Esophagus (tissue), 2 donors: ENCODE data around the gene C5AR1. TPM values are rescaled to one million over a fixed set of nuclear protein-coding genes. Genes with fewer than 3 reads are reported as not detected.
"Not testable (repeated sequence)": the region's sequence is repeated elsewhere in the genome, so short reads cannot be mapped to it uniquely, and the experiment has no call there.

ENCODE experiments used
- H3K27ac ChIP-seq, 2 donors: one replicate each; pipeline ENCODE4 v1.5.1; 2013; ENCODE audit warnings: low read depth in 2 of 2, mild to moderate bottlenecking in 2 of 2, inconsistent platforms in 1 of 2, low read length in 1 of 2, moderate library complexity in 1 of 2
- H3K27me3 ChIP-seq, 2 donors: one replicate each; pipeline ENCODE4 v1.6.1; 2013; ENCODE audit warnings: low read length in 2 of 2, control low read depth in 1 of 2, mild to moderate bottlenecking in 1 of 2; ENCODE audit not compliant: insufficient read depth in 2 of 2, control insufficient read depth in 1 of 2
- H3K36me3 ChIP-seq, 2 donors: one replicate each; pipeline ENCODE4 v1.6.1; 2013; ENCODE audit warnings: low read length in 1 of 2; ENCODE audit not compliant: control insufficient read depth in 2 of 2, insufficient read depth in 2 of 2
- H3K4me1 ChIP-seq, 2 donors: one replicate each; pipeline ENCODE4 v1.6.1; 2013; ENCODE audit warnings: low read length in 1 of 2; ENCODE audit not compliant: control insufficient read depth in 2 of 2, insufficient read depth in 2 of 2
- H3K4me3 ChIP-seq, 2 donors: one replicate each; pipeline ENCODE4 v1.5.1; 2013; ENCODE audit warnings: low read length in 2 of 2, mild to moderate bottlenecking in 2 of 2, low read depth in 1 of 2, moderate library complexity in 1 of 2
- H3K9me3 ChIP-seq, 2 donors: one replicate each; pipeline ENCODE4 v1.6.1; 2013; ENCODE audit warnings: mild to moderate bottlenecking in 2 of 2, low read depth in 1 of 2, low read length in 1 of 2, moderate library complexity in 1 of 2; ENCODE audit not compliant: control insufficient read depth in 2 of 2, insufficient read depth in 1 of 2
- WGBS, 2 donors: extraction: QIAGEN DNeasy Blood & Tissue Kit; methylation state at CpG; one replicate each; pipeline ENCODE4 v1.1.7; 2013; 5-methylcytosine and 5-hydroxymethylcytosine counted together
- polyA plus RNA-seq, 2 donors: library from polyadenylated mRNA; stranded (reverse); fragments of 200-250 nt; gene quantifications; one replicate each; pipeline ENCODE4 v1.2.3, GENCODE V29; 2013
- donor health status: healthy with polysubstance abuse.
- donor health status: Bipolar disorder and iron deficiency.

The C5AR1 gene
- polyA plus RNA-seq, 2 donors = 0.71 to 0.96 TPM

DNA sequence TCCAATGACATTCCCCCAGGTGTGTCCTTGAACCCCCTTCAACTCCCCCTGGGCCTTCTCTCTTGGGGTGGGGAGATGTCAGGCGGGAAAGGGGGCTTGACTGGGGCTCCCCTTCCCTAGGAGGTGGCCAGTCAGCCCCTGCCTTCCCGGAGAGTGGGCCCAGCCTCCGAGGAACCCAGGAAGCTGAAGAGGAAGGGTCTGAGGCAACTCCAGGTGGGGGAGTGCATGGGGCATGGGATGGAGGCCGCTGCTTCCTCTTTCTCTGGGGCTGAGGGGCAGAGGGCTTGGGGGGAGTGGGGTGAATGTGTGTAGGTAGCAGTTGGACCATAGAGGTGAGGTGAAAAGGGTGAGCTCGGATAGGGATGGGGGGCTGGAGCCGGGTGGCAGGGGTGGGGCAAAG is 37.7 kb upstream of the C5AR1 start:
- Histone ChIP-seq H3K27me3 (no peaks in the 10 kb centered on the region), H3K4me1 (peaks cover 4 to 7% of the 10 kb centered on the region in 2 donors), H3K9me3 (no peaks in the 10 kb centered on the region), H3K36me3 (peaks cover 7 to 25% of the 10 kb centered on the region in 2 donors), H3K27ac (no peak overlapping the region), H3K4me3 (no peak overlapping the region)
- 65 to 73% methylated on average over 6 of the region's 6 CpGs for WGBS, 2 donors

DNA sequence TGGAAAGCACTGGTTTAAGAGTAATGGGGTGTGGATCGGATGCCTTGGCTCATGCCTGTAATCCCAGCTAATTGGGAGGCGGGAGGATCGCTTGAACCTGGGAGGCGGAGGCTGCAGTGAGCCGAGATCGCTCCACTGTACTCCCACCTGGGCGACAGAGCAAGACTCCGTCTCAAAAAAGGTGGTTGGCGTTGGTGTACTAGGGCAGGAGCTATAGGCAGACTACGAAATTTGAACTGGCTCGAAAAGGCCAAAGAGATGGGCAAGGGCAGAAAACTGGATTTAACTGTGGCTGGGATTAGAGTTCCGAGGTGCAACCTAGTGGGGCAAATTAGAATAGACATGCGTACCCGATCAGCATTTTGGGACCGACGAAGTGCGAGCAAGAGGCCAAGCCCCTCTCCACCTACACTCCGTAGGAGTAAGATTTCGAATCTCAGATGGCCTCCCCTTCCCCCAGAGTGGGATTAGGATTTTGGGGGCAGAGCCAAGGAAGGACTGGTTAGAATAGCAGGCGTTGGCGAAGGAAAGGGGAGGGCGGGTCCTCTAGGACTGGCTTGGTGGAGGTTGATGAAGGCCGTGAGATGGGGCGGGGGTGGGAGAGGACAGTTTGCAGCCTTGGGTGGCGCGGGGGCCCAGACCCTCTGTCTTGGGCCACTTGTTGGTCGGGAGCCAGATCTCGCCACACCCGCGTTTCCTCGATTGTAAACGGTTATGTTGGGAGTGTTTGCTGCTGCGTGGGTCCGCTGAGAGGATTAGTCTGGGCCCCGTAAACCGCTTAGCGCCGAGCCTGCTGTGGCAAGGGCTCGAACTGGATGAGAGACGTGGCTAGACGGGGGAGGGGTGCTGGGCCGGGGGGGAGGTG is 37.0 kb upstream of the C5AR1 start:
- Histone ChIP-seq H3K27ac (peak overlapping the region; percentile 96 to 100), H3K4me1 (peaks cover 4 to 7% of the 10 kb centered on the region in 2 donors), H3K9me3 (no peaks in the 10 kb centered on the region), H3K27me3 (no peaks in the 10 kb centered on the region), H3K36me3 (peaks cover 2 to 19% of the 10 kb centered on the region in 2 donors), H3K4me3 (peak overlapping the region; percentile 59 to 65)
- 26 to 33% methylated on average over 35 to 42 of the region's 42 CpGs for WGBS, 2 donors

DNA sequence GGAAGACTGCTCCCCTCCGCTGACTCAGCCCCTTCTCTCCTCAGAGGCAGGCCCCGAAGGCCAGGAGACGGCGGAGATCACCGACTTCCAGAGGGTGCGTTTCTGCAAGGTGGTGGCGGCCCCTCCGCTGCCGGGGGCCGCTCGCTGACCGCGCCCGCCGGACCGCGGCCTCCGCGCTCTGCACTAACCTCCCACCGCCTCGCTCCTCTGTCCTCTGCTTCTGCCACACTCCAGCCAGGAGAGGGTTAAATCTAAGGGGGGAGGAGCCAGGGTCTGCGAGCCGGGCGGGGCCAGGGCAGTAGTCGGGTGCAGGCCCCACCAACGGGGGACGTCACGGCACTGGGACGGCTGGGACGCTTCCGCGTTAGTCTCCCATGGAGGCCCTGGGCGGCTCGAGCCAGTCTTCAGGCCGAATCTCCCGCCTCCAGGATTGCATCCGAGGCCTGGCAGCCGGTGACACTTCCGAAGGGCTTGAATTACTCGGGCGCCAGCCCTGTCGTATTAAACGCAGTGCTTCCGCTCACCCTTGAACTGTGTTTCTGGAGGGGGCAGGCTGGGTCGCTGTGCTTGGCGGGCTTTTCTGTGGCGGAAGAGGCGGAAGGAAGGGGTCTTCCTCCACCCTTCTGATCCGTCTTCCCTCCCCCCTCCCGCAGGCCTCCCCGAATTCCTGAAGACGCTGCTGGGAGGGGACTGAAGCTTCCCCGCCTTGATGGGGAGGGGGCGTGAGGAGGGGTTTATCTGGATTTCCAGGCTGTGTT is 36.2 kb upstream of the C5AR1 start:
- no peaks in the 10 kb centered on the region for H3K9me3 ChIP-seq
- H3K27ac ChIP-seq = peak overlapping the region; percentile 96 to 100
- peaks cover 2 to 19% of the 10 kb centered on the region in 2 donors for H3K36me3 ChIP-seq
- WGBS, 2 donors = 1% methylated on average over 40 to 54 of the region's 54 CpGs
- H3K4me1 ChIP-seq = peaks cover 4 to 7% of the 10 kb centered on the region in 2 donors
- peak overlapping the region; percentile 59 to 65 for H3K4me3 ChIP-seq
- H3K27me3 ChIP-seq = no peaks in the 10 kb centered on the region

DNA sequence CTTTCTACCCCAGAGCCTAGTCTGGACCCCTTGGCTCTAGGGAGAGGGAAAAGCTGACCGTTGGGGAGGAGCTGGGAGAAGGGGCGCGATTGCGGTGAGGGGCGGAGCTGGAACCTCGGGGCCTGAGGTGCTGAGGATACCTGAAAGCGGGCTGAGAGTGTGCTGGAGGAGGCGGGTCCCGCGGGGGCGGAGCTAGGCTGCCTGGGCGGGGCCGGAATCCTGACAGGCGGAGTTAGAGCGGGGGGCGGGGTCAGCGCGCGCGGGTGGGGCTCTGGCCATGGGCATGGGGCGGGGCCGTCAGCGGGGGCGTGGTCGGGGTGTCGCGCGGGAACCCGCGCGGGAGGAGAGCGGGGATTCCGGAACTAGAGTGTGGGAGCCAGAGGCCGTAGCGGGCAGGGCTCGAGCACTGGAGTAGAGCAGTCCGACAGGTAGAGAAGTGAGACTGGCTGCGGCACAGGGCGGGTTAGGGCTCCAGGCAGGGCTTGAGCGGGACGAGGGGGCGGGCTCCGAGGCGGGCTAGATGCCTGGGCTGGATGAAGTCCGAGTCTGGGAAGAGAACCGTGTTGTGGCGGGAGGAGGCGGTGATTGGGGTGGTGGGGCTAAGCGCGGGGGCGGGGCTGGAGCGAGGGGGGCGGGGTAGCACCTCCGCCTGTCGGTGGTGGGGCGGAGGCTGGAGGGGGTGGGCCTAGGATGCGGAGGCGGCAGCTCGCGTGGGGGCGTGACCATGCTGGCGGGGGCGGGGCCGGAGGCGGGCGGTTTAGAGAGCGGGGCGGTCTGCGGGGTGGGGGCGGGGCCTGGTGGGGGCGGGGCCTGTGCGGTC is 35.4 kb upstream of the C5AR1 start, which contains the start of gene INAFM1:
Gene INAFM1 (plus strand): TSS at position 815 of the 820 bp plus-strand sequence. CDS start 35 bp downstream, outside the sequence.
- H3K4me3 ChIP-seq = peak within 1 kb of the TSS; percentile 59 to 69
- no peaks in the 10 kb centered on the region for H3K27me3 ChIP-seq
- peak within 1 kb of the TSS; percentile 96 to 100 for H3K27ac ChIP-seq
- H3K36me3 ChIP-seq = peaks cover 2 to 19% of the 10 kb centered on the region in 2 donors
- H3K9me3 ChIP-seq = no peaks in the 10 kb centered on the region
- WGBS, 2 donors = 1 to 2% methylated on average over 46 to 71 of the region's 72 CpGs
- peaks cover 4 to 7% of the 10 kb centered on the region in 2 donors for H3K4me1 ChIP-seq

DNA sequence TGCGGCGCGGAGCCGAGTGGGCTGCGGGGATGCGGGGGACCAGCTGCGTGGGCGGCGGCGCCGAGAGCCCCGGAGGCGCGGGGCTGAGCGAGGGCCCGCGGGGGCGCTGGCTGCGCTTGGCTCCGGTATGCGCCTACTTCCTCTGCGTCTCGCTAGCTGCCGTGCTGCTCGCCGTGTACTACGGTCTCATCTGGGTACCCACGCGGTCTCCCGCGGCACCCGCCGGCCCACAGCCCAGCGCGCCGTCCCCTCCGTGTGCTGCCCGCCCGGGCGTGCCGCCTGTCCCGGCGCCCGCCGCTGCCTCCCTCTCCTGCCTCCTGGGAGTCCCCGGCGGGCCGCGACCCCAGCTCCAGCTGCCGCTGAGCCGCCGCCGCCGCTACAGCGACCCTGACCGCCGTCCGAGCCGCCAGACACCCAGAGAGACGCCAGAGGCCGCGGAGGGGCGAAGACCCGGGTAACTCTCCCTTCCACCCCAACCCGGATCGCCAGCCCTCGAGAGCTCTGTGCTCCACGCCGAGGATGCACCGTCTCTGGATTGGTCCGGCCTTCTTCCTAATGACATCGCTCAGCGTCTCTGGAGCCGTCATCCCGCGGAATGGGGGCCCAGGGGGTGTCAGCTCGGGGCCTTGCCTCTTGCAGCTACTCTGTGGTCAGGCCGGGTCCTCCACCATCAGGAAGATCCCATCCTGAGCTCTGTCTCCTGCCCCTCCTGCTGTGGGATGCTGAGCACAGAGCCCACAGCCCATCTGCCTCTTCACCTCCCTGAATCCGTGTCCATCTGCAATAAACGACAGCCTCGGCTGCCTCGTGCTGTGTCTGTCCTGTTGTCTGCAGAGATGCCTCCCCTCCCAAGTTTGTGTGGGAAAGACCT is 34.5 kb upstream of the C5AR1 start:
- H3K27me3 ChIP-seq = no peaks in the 10 kb centered on the region
- peaks cover 4 to 7% of the 10 kb centered on the region in 2 donors for H3K4me1 ChIP-seq
- H3K9me3 ChIP-seq = no peaks in the 10 kb centered on the region
- H3K27ac ChIP-seq = peak overlapping the region; percentile 50 to 74
- peak overlapping the region; percentile 48 to 59 for H3K4me3 ChIP-seq
- WGBS, 2 donors = 5 to 18% methylated on average over 42 to 82 of the region's 82 CpGs
- H3K36me3 ChIP-seq = peaks cover 2 to 18% of the 10 kb centered on the region in 2 donors

DNA sequence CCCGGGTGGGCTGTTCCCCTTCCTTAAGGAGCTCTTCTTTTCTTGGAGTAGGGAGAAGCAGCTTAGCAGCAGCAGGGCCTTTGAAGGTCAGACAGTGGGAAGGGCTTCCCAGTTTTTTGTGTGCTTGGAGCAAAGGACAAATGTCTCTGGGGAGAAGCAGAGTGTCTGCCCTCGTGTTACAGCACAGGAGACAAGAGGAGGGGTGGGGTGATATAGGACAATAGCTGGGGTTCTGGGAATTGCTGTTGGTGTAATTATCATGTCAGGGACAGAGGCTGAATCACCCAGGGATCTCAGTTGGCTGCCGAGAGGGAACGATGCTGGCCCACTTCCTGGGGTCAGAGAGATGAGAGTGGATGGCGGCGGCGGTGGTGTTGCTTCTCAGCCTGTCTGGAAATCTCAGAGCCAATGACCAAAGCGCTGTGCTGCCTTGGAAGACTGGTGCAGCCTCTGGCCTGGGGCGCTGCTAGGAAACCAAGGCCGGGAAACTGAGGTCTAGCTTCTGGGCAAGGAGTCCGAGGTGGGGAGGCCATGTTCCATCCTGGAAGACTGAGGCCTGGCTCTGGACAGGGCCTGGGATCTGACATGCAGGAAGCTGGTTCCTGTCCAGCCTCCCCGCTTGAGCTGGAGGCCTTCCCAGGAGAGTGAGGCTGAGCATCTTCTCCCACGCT is 33.7 kb upstream of the C5AR1 start:
- H3K4me3 ChIP-seq = peak overlapping the region in 1 of 2 donors; percentile 48
- WGBS, 2 donors = 62 to 63% methylated on average over 13 of the region's 13 CpGs
- H3K4me1 ChIP-seq = peaks cover 0 to 7% of the 10 kb centered on the region in 2 donors
- H3K27me3 ChIP-seq = no peaks in the 10 kb centered on the region
- H3K27ac ChIP-seq = peak overlapping the region; percentile 50 to 74
- peaks cover 0 to 10% of the 10 kb centered on the region in 2 donors for H3K36me3 ChIP-seq
- no peaks in the 10 kb centered on the region for H3K9me3 ChIP-seq

DNA sequence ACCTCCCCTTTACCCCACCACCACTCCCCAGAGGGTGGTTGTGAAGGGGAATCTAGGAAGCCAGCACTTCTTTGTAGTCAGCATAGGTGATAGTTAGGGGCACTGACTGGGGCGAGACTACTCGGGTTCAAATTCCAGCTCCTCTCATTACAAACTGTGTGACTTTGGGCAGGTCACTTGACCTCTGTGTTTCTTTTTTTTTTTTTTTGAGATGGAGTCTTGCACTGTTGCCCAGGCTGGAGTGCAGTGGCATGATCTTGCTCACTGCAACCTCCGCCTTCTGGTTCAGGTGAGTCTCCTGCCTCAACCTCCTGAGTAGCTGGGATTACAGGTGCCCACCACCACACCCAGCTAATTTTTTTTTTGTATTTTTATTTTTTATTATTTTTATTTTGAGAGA is 33.1 kb upstream of the C5AR1 start:
- 89 to 95% methylated on average over 3 of the region's 3 CpGs for WGBS, 2 donors
- not testable (repeated sequence) for H3K4me3 ChIP-seq, H3K27me3 ChIP-seq

DNA sequence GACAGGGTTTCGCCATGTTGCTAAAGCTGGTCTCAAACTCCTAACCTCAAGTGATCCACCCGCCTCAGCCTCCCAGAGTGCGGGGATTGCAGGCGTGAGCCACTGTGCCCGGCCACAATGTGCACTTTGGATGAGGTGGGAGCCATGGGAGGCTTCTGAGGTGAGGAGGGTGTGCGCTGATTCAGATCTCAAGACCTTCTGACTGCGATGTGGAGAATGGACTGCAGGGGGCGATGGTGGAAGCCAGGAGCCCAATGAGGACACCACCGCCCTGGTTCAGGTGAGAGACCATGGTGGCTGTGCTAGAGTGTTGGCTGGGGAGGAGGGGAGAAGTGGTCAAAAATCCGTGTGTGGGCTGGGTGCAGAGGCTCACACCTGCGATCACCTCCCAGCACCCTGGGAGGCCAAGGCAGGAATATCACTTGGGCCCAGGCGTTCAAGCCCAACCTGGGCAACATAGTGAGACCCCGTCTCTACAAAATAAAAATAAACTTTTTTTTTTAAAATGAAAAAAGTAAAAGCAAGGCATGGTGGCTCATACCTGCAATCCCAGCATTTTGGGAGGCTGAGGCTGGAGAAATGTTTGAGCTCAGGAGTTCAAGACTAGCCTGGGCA is 29.4 kb upstream of the C5AR1 start:
- H3K27ac ChIP-seq = no peak overlapping the region
- 90 to 92% methylated on average over 13 of the region's 13 CpGs for WGBS, 2 donors

More for the DNA sequence above, 33.1 kb upstream of the C5AR1 start:
- H3K36me3 ChIP-seq, H3K9me3 ChIP-seq, H3K4me1 ChIP-seq: not testable (repeated sequence)
- peak overlapping the region in 1 of 2 donors; percentile 74 for H3K27ac ChIP-seq

More for the DNA sequence above, 29.4 kb upstream of the C5AR1 start:
- Histone ChIP-seq H3K27me3 (no peaks in the 10 kb centered on the region), H3K4me3 (no peak overlapping the region), H3K4me1 (peaks cover 0 to 4% of the 10 kb centered on the region in 2 donors), H3K9me3 (no peaks in the 10 kb centered on the region), H3K36me3 (no peaks in the 10 kb centered on the region)
